ENCODE results near the gene RYK.
"Not testable (repeated sequence)": the region's sequence is repeated elsewhere in the genome, so short reads cannot be mapped to it uniquely, and the experiment has no call there.

RYK gene

DNA sequence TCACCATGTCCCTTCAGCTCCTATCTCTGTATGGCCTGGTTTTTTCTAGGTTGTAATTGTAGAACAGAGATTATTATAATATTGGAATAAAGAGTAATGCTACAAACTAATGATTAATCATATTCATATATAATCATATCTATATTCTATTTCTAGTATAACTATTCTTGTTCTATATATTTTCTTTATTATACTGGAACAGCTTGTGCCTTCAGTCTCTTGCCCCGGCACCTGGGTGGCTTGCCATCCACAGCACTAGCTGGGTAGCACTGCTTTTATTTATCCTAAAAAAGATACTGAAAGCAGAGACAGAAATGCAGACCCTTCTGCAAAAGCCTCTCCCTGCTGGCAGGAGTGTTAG, 25.9 kb downstream of the RYK start:
- not testable (repeated sequence) for H4K91ac ChIP-seq (ENCODE audit: low read depth, low read length, poor library complexity); H3K4me1 ChIP-seq (ENCODE audit: control insufficient read depth in 2 of 2, insufficient read depth in 1 of 2, low read depth in 1 of 2, low read length in 2 of 2); H3K9me3 ChIP-seq (replicated peaks in 1 of 2; ENCODE audit: control insufficient read depth in 2 of 2, insufficient read depth in 1 of 2, low read depth in 1 of 2, low read length in 2 of 2); H3K9ac ChIP-seq (ENCODE audit: low read depth, low read length, poor library complexity); H3K23ac ChIP-seq (ENCODE audit: low read depth, low read length, poor library complexity); H2BK12ac ChIP-seq (ENCODE audit: low read length); H3K27me3 ChIP-seq (ENCODE audit: control insufficient read depth in 3 of 3, insufficient read depth in 3 of 3, low read depth in 1 of 3, low read length in 3 of 3); H2BK120ac ChIP-seq (ENCODE audit: low read depth, low read length); H3K27ac ChIP-seq (replicated peaks; ENCODE audit: low read length); H3K14ac ChIP-seq (ENCODE audit: low read length); DNase-seq (ENCODE audit: low spot score); H3K4me3 ChIP-seq (ENCODE audit: low read length in 2 of 2); H3K4ac ChIP-seq (ENCODE audit: low read length); H4K8ac ChIP-seq (ENCODE audit: low read depth, low read length); H2BK15ac ChIP-seq (ENCODE audit: low read length); H3K18ac ChIP-seq (ENCODE audit: low read length); H2BK5ac ChIP-seq (ENCODE audit: low read length); H2AK5ac ChIP-seq (ENCODE audit: low read depth, low read length); H3K4me2 ChIP-seq (ENCODE audit: insufficient read depth, low read length, poor library complexity, severe bottlenecking); H2AFZ ChIP-seq (ENCODE audit: low read length); H3K79me1 ChIP-seq (ENCODE audit: low read depth, low read length)
- WGBS, 2 donors (ENCODE audit: extremely low coverage in 2 of 2, insufficient read length in 2 of 2, insufficient replicate concordance in 1 of 2), result no CpG with 5 or more reads among the region's 1 CpG
- H3K36me3 ChIP-seq (replicated peaks in 1 of 2; ENCODE audit: control insufficient read depth in 2 of 2, insufficient read depth in 2 of 2, low read length in 2 of 2), result peaks cover 2 to 26% of the 10 kb centered on the region in 2 donors

- Histone ChIP-seq H3K23ac (ENCODE audit: low read depth, low read length, poor library complexity) (no peak overlapping the region), H4K91ac (ENCODE audit: low read depth, low read length, poor library complexity) (no peak overlapping the region), H2BK120ac (ENCODE audit: low read depth, low read length) (no peak overlapping the region), H3K4me1 (ENCODE audit: control insufficient read depth in 2 of 2, insufficient read depth in 1 of 2, low read depth in 1 of 2, low read length in 2 of 2) (peaks cover 4% of the 10 kb centered on the region in 2 donors), H3K4ac (ENCODE audit: low read length) (no peak overlapping the region), H2BK12ac (ENCODE audit: low read length) (no peak overlapping the region), H3K4me3 (ENCODE audit: low read length in 2 of 2) (no peak overlapping the region), H2BK15ac (ENCODE audit: low read length) (no peak overlapping the region), H3K9me3 (replicated peaks in 1 of 2; ENCODE audit: control insufficient read depth in 2 of 2, insufficient read depth in 1 of 2, low read depth in 1 of 2, low read length in 2 of 2) (no peaks in the 10 kb centered on the region), H2AFZ (ENCODE audit: low read length) (no peak overlapping the region), H2BK5ac (ENCODE audit: low read length) (no peak overlapping the region), H3K9ac (ENCODE audit: low read depth, low read length, poor library complexity) (no peak overlapping the region), H2AK5ac (ENCODE audit: low read depth, low read length) (no peak overlapping the region), H3K36me3 (replicated peaks in 1 of 2; ENCODE audit: control insufficient read depth in 2 of 2, insufficient read depth in 2 of 2, low read length in 2 of 2) (peaks cover 2 to 30% of the 10 kb centered on the region in 2 donors), H3K4me2 (ENCODE audit: insufficient read depth, low read length, poor library complexity, severe bottlenecking) (no peak overlapping the region), H4K8ac (ENCODE audit: low read depth, low read length) (no peak overlapping the region), H3K27ac (replicated peaks; ENCODE audit: low read length) (no peak overlapping the region), H3K79me1 (ENCODE audit: low read depth, low read length) (peaks cover 3% of the 10 kb centered on the region), H3K18ac (ENCODE audit: low read length) (no peak overlapping the region), H3K27me3 (ENCODE audit: control insufficient read depth in 3 of 3, insufficient read depth in 3 of 3, low read depth in 1 of 3, low read length in 3 of 3) (no peaks in the 10 kb centered on the region), H3K14ac (ENCODE audit: low read length) (no peak overlapping the region)
- WGBS, 2 donors (ENCODE audit: extremely low coverage in 2 of 2, insufficient read length in 2 of 2, insufficient replicate concordance in 1 of 2), result no CpG with 5 or more reads among the region's 2 CpGs
- no peak for DNase-seq (ENCODE audit: low spot score)
These were observed 27.8 kb downstream of the RYK start for GRCh38 chr3:134222835-134223234.

DNA sequence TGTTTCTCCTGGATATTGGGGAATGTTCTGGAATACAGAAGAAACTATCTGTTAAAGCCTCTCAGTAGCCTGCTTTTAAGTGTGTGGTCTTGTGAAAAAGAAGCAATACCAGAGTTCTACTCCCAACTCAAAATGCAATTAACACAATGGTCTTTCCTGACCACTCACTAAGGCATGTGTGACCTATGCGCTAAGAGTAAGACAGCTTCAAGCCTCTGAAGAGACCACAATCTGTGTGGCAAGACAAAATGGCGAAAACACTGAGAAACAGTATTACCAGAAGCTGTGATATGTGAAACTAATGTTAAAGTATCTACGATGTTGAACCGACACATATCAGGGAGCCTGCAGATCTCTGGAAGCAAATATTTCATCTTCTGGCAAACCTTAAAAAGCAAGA, 33.8 kb downstream of the RYK start:
- H3K4ac ChIP-seq (ENCODE audit: low read length), result no peak overlapping the region
- no peak overlapping the region for H2BK12ac ChIP-seq (ENCODE audit: low read length)
- H4K8ac ChIP-seq (ENCODE audit: low read depth, low read length), result no peak overlapping the region
- no peak for DNase-seq (ENCODE audit: low spot score)
- peaks cover 0 to 2% of the 10 kb centered on the region in 2 donors for H3K4me1 ChIP-seq (ENCODE audit: control insufficient read depth in 2 of 2, insufficient read depth in 1 of 2, low read depth in 1 of 2, low read length in 2 of 2)
- no peak overlapping the region for H3K14ac ChIP-seq (ENCODE audit: low read length)
- no peak overlapping the region for H3K27ac ChIP-seq (replicated peaks; ENCODE audit: low read length)
- no peak overlapping the region for H2AFZ ChIP-seq (ENCODE audit: low read length)
- no peak overlapping the region for H2BK15ac ChIP-seq (ENCODE audit: low read length)
- no peak overlapping the region for H3K18ac ChIP-seq (ENCODE audit: low read length)
- H3K9ac ChIP-seq (ENCODE audit: low read depth, low read length, poor library complexity), result no peak overlapping the region
- H3K4me2 ChIP-seq (ENCODE audit: insufficient read depth, low read length, poor library complexity, severe bottlenecking), result no peak overlapping the region
- H2BK120ac ChIP-seq (ENCODE audit: low read depth, low read length), result no peak overlapping the region
- H3K9me3 ChIP-seq (replicated peaks in 1 of 2; ENCODE audit: control insufficient read depth in 2 of 2, insufficient read depth in 1 of 2, low read depth in 1 of 2, low read length in 2 of 2), result no peaks in the 10 kb centered on the region
- H2BK5ac ChIP-seq (ENCODE audit: low read length), result no peak overlapping the region
- H3K4me3 ChIP-seq (ENCODE audit: low read length in 2 of 2), result no peak overlapping the region
- no peak overlapping the region for H4K91ac ChIP-seq (ENCODE audit: low read depth, low read length, poor library complexity)
- peaks cover under 1 to 35% of the 10 kb centered on the region in 2 donors for H3K36me3 ChIP-seq (replicated peaks in 1 of 2; ENCODE audit: control insufficient read depth in 2 of 2, insufficient read depth in 2 of 2, low read length in 2 of 2)
- H3K79me1 ChIP-seq (ENCODE audit: low read depth, low read length), result no peaks in the 10 kb centered on the region
- no peak overlapping the region for H3K23ac ChIP-seq (ENCODE audit: low read depth, low read length, poor library complexity)
- no CpG with 5 or more reads among the region's 4 CpGs for WGBS, 2 donors (ENCODE audit: extremely low coverage in 2 of 2, insufficient read length in 2 of 2, insufficient replicate concordance in 1 of 2)
- H2AK5ac ChIP-seq (ENCODE audit: low read depth, low read length), result no peak overlapping the region
- no peaks in the 10 kb centered on the region for H3K27me3 ChIP-seq (ENCODE audit: control insufficient read depth in 3 of 3, insufficient read depth in 3 of 3, low read depth in 1 of 3, low read length in 3 of 3)

GRCh38 chr3:134216191-134216764, 34.4 kb downstream of the RYK start:
- Histone ChIP-seq H2AK5ac (ENCODE audit: low read depth, low read length) (no peak overlapping the region), H2BK12ac (ENCODE audit: low read length) (no peak overlapping the region), H2BK5ac (ENCODE audit: low read length) (no peak overlapping the region), H3K9ac (ENCODE audit: low read depth, low read length, poor library complexity) (no peak overlapping the region), H3K18ac (ENCODE audit: low read length) (no peak overlapping the region), H3K14ac (ENCODE audit: low read length) (no peak overlapping the region), H3K79me1 (ENCODE audit: low read depth, low read length) (no peaks in the 10 kb centered on the region), H2BK15ac (ENCODE audit: low read length) (no peak overlapping the region), H3K4ac (ENCODE audit: low read length) (no peak overlapping the region), H2BK120ac (ENCODE audit: low read depth, low read length) (no peak overlapping the region), H3K36me3 (replicated peaks in 1 of 2; ENCODE audit: control insufficient read depth in 2 of 2, insufficient read depth in 2 of 2, low read length in 2 of 2) (peaks cover 0 to 36% of the 10 kb centered on the region in 2 donors), H3K23ac (ENCODE audit: low read depth, low read length, poor library complexity) (no peak overlapping the region), H3K4me2 (ENCODE audit: insufficient read depth, low read length, poor library complexity, severe bottlenecking) (no peak overlapping the region), H2AFZ (ENCODE audit: low read length) (no peak overlapping the region), H3K4me3 (ENCODE audit: low read length in 2 of 2) (no peak overlapping the region), H4K8ac (ENCODE audit: low read depth, low read length) (no peak overlapping the region), H3K27me3 (ENCODE audit: control insufficient read depth in 3 of 3, insufficient read depth in 3 of 3, low read depth in 1 of 3, low read length in 3 of 3) (no peaks in the 10 kb centered on the region), H4K91ac (ENCODE audit: low read depth, low read length, poor library complexity) (no peak overlapping the region), H3K4me1 (ENCODE audit: control insufficient read depth in 2 of 2, insufficient read depth in 1 of 2, low read depth in 1 of 2, low read length in 2 of 2) (peaks cover 0 to 2% of the 10 kb centered on the region in 2 donors), H3K9me3 (replicated peaks in 1 of 2; ENCODE audit: control insufficient read depth in 2 of 2, insufficient read depth in 1 of 2, low read depth in 1 of 2, low read length in 2 of 2) (no peaks in the 10 kb centered on the region), H3K27ac (replicated peaks; ENCODE audit: low read length) (no peak overlapping the region)
- DNase-seq (ENCODE audit: low spot score), result no peak
- no CpG with 5 or more reads among the region's 10 CpGs for WGBS, 2 donors (ENCODE audit: extremely low coverage in 2 of 2, insufficient read length in 2 of 2, insufficient replicate concordance in 1 of 2)

Measured in neuronal stem cell (in vitro differentiated cells).